Vagina (tissue), 2 donors: ENCODE data around the gene SGCA. TPM values are rescaled to one million over a fixed set of nuclear protein-coding genes. Genes with fewer than 3 reads are reported as not detected.

Experiments
- DNase-seq, 2 donors: peaks; one replicate each; pipeline ENCODE4 v3.0.0-alpha.2; 2017; ENCODE audit errors: extremely low spot score in 2 of 2
- H3K27ac ChIP-seq: fragments of 200-600 bp; sonication (generic); one replicate; pipeline ENCODE4 v1.5.1; 2019
- H3K27me3 ChIP-seq: fragments of 200-600 bp; sonication (generic); one replicate; pipeline ENCODE4 v1.5.1; 2019
- H3K36me3 ChIP-seq, 2 donors: fragments of 200-600 bp; sonication (generic); one replicate each; pipeline ENCODE4 v1.5.1; 2017 to 2019
- H3K4me1 ChIP-seq: fragments of 200-600 bp; sonication (generic); one replicate; pipeline ENCODE4 v1.5.1; 2019
- H3K4me3 ChIP-seq, 2 donors: fragments of 200-600 bp; sonication (generic); 1 replicate in 1 of 2; 2 replicates in 1 of 2; pipeline ENCODE4 v1.5.1; 2016 to 2019
- H3K9me3 ChIP-seq: fragments of 200-600 bp; sonication (generic); one replicate; pipeline ENCODE4 v1.5.1; 2019
- POLR2A ChIP-seq, 2 donors: fragments of 450-650 bp; IDR thresholded peaks; one replicate each; pipeline ENCODE4 v1.6.1; 2017; ENCODE audit warnings: antibody characterized with exemption in 2 of 2, mild to moderate bottlenecking in 2 of 2, moderate library complexity in 2 of 2
- POLR2AphosphoS5 ChIP-seq, 2 donors: sonication (generic); formaldehyde crosslinking; IDR thresholded peaks; one replicate each; pipeline ENCODE4 v1.9.0; 2017; ENCODE audit warnings: antibody characterized with exemption in 2 of 2, mild to moderate bottlenecking in 2 of 2, low read depth in 1 of 2; ENCODE audit not compliant: insufficient read depth in 1 of 2
- intact Hi-C: fragments of 100-400 bp; cut with DNase I; formaldehyde crosslinking; loops from one replicate; pipeline ENCODE4 v1.15.1; 2023
- total RNA-seq: library from RNA; depleted of rRNA; stranded (reverse); fragments of >200 nt; gene quantifications from one replicate; pipeline ENCODE4 v1.2.3, GENCODE V29; 2016
- TF ChIP-seq, protein P1 (sequence below), 3 experiments: fragments of 450-650 bp in 2 of 3; fragments of 200-600 bp in 1 of 3; sonication (generic) in 1 of 3; IDR thresholded peaks; one replicate each; pipeline ENCODE4 v1.5.1; 2017 to 2019; ENCODE audit warnings: antibody characterized with exemption in 3 of 3, mild to moderate bottlenecking in 2 of 3, moderate library complexity in 2 of 3

SGCA gene
- total RNA-seq, 1 donor from 2014 or later: 2.2 TPM

DNA sequence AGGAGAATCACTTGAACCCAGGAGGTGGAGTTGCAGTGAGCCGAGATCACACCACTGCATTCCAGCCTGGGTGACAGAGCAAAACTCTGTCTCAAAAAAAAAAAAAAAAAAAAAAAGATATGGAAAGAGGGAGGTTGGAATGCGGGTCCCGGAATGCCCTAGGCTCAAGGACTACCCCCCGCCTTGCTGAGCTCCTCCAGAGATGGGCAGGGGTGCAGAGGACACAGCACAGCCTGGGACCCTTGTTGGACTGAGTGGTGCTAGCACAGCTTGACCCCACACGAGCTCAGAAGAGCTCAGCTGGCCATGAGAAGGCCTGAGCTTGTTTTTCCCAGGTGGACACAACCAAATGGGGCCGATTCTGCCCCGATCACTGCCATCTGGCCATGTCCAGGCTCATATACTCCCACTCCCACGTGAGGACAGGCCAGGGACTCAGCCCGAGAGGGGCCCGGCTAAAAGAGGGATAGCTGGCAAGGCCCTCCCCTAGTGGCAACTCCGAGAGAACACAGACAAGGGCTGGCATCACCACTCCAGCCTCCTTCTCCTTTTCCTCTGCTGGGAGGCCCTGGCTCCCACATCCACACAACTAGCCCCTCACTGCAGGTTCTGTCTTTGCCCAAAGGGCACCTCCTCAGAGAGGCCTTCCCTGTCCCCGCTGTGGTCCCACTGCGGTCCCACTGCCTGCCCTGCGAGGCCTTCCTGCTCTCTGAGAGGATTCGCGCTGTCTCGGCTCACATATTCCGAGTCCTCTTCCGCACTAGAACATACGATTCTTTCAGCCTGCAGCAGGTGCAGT lies 11.0 kb downstream of the SGCA start:
- intact Hi-C loops: no loop called here
- no peak for DNase-seq
- H3K27me3 ChIP-seq: no peaks in the 10 kb centered on the region
- no peak for TF ChIP-seq POLR2A (IDR thresholded peaks at IDR 0.05)
- TF ChIP-seq, protein P1, sequence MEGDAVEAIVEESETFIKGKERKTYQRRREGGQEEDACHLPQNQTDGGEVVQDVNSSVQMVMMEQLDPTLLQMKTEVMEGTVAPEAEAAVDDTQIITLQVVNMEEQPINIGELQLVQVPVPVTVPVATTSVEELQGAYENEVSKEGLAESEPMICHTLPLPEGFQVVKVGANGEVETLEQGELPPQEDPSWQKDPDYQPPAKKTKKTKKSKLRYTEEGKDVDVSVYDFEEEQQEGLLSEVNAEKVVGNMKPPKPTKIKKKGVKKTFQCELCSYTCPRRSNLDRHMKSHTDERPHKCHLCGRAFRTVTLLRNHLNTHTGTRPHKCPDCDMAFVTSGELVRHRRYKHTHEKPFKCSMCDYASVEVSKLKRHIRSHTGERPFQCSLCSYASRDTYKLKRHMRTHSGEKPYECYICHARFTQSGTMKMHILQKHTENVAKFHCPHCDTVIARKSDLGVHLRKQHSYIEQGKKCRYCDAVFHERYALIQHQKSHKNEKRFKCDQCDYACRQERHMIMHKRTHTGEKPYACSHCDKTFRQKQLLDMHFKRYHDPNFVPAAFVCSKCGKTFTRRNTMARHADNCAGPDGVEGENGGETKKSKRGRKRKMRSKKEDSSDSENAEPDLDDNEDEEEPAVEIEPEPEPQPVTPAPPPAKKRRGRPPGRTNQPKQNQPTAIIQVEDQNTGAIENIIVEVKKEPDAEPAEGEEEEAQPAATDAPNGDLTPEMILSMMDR (IDR thresholded peaks at IDR 0.05): no peak
- no peak for TF ChIP-seq POLR2AphosphoS5 (IDR thresholded peaks at IDR 0.05; ENCODE audit: insufficient read depth in 1 of 2, low read depth in 1 of 2)
- no peaks in the 10 kb centered on the region for H3K9me3 ChIP-seq
- H3K4me1 ChIP-seq: peaks cover 50% of the 10 kb centered on the region
- H3K36me3 ChIP-seq: no peaks in the 10 kb centered on the region
- H3K4me3 ChIP-seq: no peak overlapping the region
- H3K27ac ChIP-seq: peak overlapping the region; percentile 97

DNA sequence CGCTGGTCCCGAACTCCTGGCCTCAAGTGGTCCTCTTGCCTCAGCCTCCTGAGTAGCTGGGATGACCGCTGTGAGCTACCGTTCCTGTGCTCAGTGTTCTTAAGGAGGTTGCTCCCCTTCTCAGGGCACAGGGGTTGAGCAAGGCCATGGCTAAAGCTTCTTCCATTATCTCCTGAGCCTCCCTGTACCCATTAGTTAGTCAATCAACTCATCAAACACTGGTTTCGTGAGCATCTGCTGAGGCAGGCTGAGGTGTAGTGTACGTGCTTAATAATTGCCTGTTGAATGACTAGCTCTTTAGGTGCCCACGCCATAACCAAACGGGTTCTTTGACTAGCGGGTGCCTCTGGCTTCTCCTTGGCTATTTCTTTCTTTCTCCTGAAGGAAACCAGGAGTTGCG lies 11.7 kb downstream of the SGCA start:
- intact Hi-C loops: no loop called here
- TF ChIP-seq POLR2AphosphoS5 (IDR thresholded peaks at IDR 0.05; ENCODE audit: insufficient read depth in 1 of 2, low read depth in 1 of 2) (no peak), POLR2A (IDR thresholded peaks at IDR 0.05) (no peak)
- TF ChIP-seq, protein P1 (IDR thresholded peaks at IDR 0.05): no peak
- H3K4me3 ChIP-seq: no peak overlapping the region
- no peaks in the 10 kb centered on the region for H3K27me3 ChIP-seq
- no peaks in the 10 kb centered on the region for H3K9me3 ChIP-seq
- peak overlapping the region; percentile 97 for H3K27ac ChIP-seq
- no peaks in the 10 kb centered on the region for H3K36me3 ChIP-seq
- DNase-seq: no peak
- peaks cover 57% of the 10 kb centered on the region for H3K4me1 ChIP-seq

DNA sequence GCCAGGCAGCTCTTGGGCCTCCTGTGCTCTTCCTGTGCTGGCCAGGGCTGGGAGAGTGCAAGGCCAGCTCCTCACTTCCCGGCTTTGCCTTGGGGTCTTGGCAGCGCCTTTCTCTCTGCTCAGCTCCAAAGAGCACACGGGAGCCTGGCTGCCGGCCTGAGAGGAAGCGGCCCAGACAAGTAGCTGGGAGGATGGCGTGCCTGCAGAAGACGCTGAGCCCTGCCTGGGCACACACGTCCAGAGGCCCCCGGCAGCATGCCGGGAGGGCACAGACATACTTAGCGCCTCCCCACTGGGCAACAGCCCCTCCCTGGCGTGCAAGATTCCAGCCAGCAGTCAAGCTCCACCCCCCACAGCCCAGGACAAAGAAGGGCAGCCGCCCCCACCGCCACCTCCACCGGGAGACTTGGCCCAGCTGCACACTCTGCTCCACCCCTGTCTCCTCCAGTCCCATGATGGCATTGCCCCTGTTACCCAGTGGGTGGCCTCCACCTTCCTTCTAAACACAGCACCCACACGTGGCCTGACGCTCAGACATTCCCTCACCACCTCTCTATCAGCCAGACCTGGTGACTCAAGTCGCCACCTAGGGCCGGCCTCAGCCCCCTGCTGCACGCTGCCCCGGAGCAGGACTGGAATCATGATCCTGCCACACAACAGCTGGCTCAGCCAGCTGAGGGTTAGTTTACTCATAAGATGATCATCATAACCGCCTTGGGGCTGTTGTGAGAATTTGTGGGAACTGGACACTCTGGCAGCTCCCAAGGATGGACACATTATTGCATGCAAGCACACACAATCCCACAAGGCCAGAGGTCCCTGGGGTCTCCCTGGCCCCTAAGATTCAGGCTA lies 12.4 kb downstream of the SGCA start:
- Histone ChIP-seq H3K4me3 (peak overlapping the region in 1 of 2 donors; percentile 33), H3K4me1 (peaks cover 57% of the 10 kb centered on the region), H3K27ac (peak overlapping the region; percentile 97), H3K27me3 (no peaks in the 10 kb centered on the region), H3K36me3 (no peaks in the 10 kb centered on the region), H3K9me3 (no peaks in the 10 kb centered on the region)
- TF ChIP-seq POLR2AphosphoS5 (IDR thresholded peaks at IDR 0.05; ENCODE audit: insufficient read depth in 1 of 2, low read depth in 1 of 2): peak; percentile 43 to 74
- TF ChIP-seq, protein P1 (IDR thresholded peaks at IDR 0.05): peak in 1 of 3 experiments; percentile 18
- no peak for TF ChIP-seq POLR2A (IDR thresholded peaks at IDR 0.05)
- intact Hi-C loops: no loop called here
- DNase-seq: no peak

DNA sequence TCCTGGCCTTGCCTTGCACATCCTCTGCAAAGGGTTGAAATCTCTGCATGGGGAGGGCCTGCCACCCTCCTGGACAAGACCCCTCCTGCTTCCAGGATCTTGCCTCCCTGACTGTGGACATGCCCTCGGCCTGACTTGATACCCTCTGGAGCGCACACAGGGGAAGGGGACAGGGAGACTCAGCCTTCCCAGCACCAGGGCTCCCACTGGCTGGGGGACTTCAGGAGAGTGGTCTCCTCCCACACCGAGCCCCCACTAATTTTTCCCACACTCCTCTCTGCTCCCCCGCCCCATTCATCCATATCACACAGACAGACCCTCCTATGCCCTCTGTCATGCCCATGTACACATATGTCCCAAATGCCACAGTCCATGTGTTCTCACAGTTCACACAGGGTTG lies 14.3 kb downstream of the SGCA start:
- TF ChIP-seq, protein P1 (IDR thresholded peaks at IDR 0.05): no peak
- no peak for TF ChIP-seq POLR2AphosphoS5 (IDR thresholded peaks at IDR 0.05; ENCODE audit: insufficient read depth in 1 of 2, low read depth in 1 of 2)
- no peak for TF ChIP-seq POLR2A (IDR thresholded peaks at IDR 0.05)
- no peak for DNase-seq
- no peaks in the 10 kb centered on the region for H3K27me3 ChIP-seq
- intact Hi-C loops: no loop called here
- H3K27ac ChIP-seq: peak overlapping the region; percentile 97
- H3K9me3 ChIP-seq: no peaks in the 10 kb centered on the region
- peaks cover 65% of the 10 kb centered on the region for H3K4me1 ChIP-seq
- no peaks in the 10 kb centered on the region for H3K36me3 ChIP-seq
- no peak overlapping the region for H3K4me3 ChIP-seq
